HG03025 (cell line): ENCODE measurements around the gene PRICKLE1.

Experiments
- ATAC-seq: cut with Tn5 transposase; IDR thresholded peaks from one replicate; pipeline ENCODE4 v1.9.1; 2021; ENCODE audit warnings: mild to moderate bottlenecking, moderate library complexity; ENCODE audit not compliant: unreplicated experiment, low FRiP score

Gene PRICKLE1

DNA sequence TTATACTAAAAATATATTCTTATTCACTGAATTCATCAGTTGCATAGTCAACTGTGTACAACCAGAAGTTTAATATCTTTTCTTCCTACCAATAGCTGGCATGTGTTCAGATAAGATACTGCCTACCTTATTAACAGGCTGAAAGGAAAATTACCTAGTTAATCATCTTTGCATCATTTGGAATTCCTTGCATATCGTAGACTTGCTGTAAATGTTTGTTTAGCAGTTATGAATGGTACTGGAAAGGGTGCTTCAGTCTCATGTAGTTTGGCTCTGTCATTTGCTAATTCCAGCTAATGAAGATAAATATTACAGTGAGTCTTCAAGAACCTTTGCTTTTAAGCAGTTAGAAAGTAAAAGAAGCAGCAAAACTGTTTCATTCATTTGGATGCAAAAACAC is 179.2 kb downstream of the PRICKLE1 start:
- no peak for ATAC-seq

DNA sequence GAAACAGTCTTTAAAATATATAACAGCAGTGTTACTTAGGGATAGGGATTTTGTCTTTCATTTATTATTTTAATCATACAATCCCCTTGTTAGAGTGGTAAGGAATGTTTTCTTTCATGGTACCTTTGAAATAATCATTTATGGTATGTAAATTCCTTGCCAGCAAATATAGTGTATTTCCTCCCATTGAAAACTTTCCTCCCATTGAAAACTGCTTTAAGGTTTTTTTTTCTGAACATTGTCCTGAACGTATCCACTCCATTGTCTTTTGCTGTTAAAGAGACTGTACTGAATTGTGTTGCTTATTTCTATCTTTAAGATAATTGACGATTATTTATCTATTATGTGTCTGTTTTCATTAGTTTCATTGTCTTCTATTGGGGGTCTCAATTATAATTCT is 180.1 kb downstream of the PRICKLE1 start:
- ATAC-seq, result no peak

DNA sequence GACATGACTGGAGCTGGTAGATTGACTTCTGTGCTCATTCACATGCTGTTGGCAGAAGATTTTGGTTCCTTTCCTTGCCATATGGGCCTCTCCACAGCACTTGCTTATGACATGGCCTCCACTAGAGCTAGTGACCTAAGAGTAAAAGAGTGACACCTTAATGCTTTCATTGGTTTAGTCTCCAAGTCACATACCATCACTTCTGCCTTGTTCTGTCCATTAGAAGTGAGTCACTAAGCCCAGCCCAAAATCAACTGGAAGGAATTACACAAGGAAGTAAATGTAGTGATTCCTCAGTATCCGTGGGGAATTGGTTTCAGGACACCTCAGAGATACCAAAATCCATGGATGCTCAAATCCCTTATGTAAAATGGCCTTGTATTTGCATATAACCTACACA is 182.2 kb downstream of the PRICKLE1 start:
- ATAC-seq, result no peak
